WTC11 (cell line): ENCODE results near the gene NKPD1. TPM values are rescaled to one million over a fixed set of nuclear protein-coding genes. Genes with fewer than 3 reads are reported as not detected.
A peak's percentile ranks its signal among the peaks of the same experiment; 100 is the strongest.

Experiments
- ATAC-seq: fragments of 200-7000 bp; cut with Tn5 transposase; 2 replicates; pipeline ENCODE4 v1.10.0; 2021; ENCODE audit warnings: mild to moderate bottlenecking, moderate library complexity
- CTCF ChIA-PET: fragments of 300-600 bp; sonication (Branson Sonifier 250); formaldehyde crosslinking; loops from one replicate; lab custom pipeline; 2021; ENCODE audit warnings: antibody characterized with exemption; lab: Charles Lee
- POLR2A ChIA-PET: fragments of 350-600 bp; sonication (Branson Sonifier 250); formaldehyde crosslinking; loops from one replicate; lab custom pipeline; 2021; ENCODE audit warnings: antibody characterized with exemption; lab: Charles Lee
- DNase-seq: peaks from one replicate; pipeline ENCODE4 v3.0.0; 2021; ENCODE audit warnings: low spot score
- H3K27ac Mint-ChIP-seq: 2 replicates; pipeline ENCODE4 v1.8.0; 2021; ENCODE audit warnings: mixed read lengths
- H3K27me3 Mint-ChIP-seq: 2 replicates; pipeline ENCODE4 v1.8.0; 2021; ENCODE audit warnings: low read depth, mild to moderate bottlenecking, moderate library complexity, mixed read lengths
- H3K36me3 Mint-ChIP-seq: 2 replicates; pipeline ENCODE4 v1.8.0; 2021; ENCODE audit warnings: mixed read lengths
- H3K4me1 Mint-ChIP-seq: 2 replicates; pipeline ENCODE4 v1.8.0; 2022; ENCODE audit warnings: mixed read lengths
- H3K4me3 Mint-ChIP-seq: 2 replicates; pipeline ENCODE4 v1.8.0; 2021; ENCODE audit warnings: mild to moderate bottlenecking, moderate library complexity, mixed read lengths
- H3K9me3 Mint-ChIP-seq: 2 replicates; pipeline ENCODE4 v1.8.0; 2021; ENCODE audit warnings: mixed read lengths
- ARID4B ChIP-seq: sonication (generic); formaldehyde crosslinking; IDR thresholded peaks from 2 replicates; pipeline ENCODE4 v1.8.0; 2023; ENCODE audit warnings: missing genetic modification reagents, mild to moderate bottlenecking, borderline replicate concordance
- ATF3 ChIP-seq: sonication (generic); formaldehyde crosslinking; conservative IDR thresholded peaks from 2 replicates; pipeline ENCODE4 v1.8.1; 2022; ENCODE audit warnings: mild to moderate bottlenecking, missing genetic modification reagents
- CTCF ChIP-seq: fragments of 200-600 bp; IDR thresholded peaks from 2 replicates; pipeline ENCODE4 v1.8.0; 2022; ENCODE audit warnings: antibody characterized with exemption
- FOXK1 ChIP-seq: sonication (generic); formaldehyde crosslinking; IDR thresholded peaks from 2 replicates; pipeline ENCODE4 v1.8.0; 2022; ENCODE audit warnings: mild to moderate bottlenecking, moderate library complexity, missing genetic modification reagents
- FOXP1 ChIP-seq: sonication (generic); formaldehyde crosslinking; IDR thresholded peaks from 2 replicates; pipeline ENCODE4 v1.8.0; 2022; ENCODE audit warnings: missing genetic modification reagents, mild to moderate bottlenecking, moderate library complexity, borderline replicate concordance
- FOXP4 ChIP-seq: sonication (generic); formaldehyde crosslinking; IDR thresholded peaks from 2 replicates; pipeline ENCODE4 v1.8.0; 2022; ENCODE audit warnings: mild to moderate bottlenecking, missing genetic modification reagents
- MLX ChIP-seq: sonication (generic); formaldehyde crosslinking; IDR thresholded peaks from 2 replicates; pipeline ENCODE4 v1.8.1; 2023; ENCODE audit warnings: mild to moderate bottlenecking, missing genetic modification reagents, moderate library complexity
- MXD4 ChIP-seq: fragments of 250-450 bp; sonication (Bioruptor Pico); IDR thresholded peaks from 2 replicates; pipeline ENCODE4 v1.8.0; 2021; ENCODE audit warnings: mild to moderate bottlenecking, moderate library complexity, borderline replicate concordance
- NFE2L1 ChIP-seq: sonication (generic); formaldehyde crosslinking; IDR thresholded peaks from 2 replicates; pipeline ENCODE4 v1.8.1; 2023; ENCODE audit warnings: missing genetic modification reagents
- SP1 ChIP-seq: sonication (generic); formaldehyde crosslinking; conservative IDR thresholded peaks from 2 replicates; pipeline ENCODE4 v1.8.1; 2022; ENCODE audit warnings: missing genetic modification reagents
- STAT6 ChIP-seq: sonication (generic); formaldehyde crosslinking; conservative IDR thresholded peaks from 2 replicates; pipeline ENCODE4 v1.8.1; 2023; ENCODE audit warnings: mild to moderate bottlenecking, low read depth, missing genetic modification reagents, moderate library complexity
- TEAD1 ChIP-seq: sonication (generic); formaldehyde crosslinking; IDR thresholded peaks from 2 replicates; pipeline ENCODE4 v1.8.0; 2022; ENCODE audit warnings: mild to moderate bottlenecking, missing genetic modification reagents
- TEAD4 ChIP-seq: sonication (generic); formaldehyde crosslinking; IDR thresholded peaks from 2 replicates; pipeline ENCODE4 v1.8.0; 2022; ENCODE audit warnings: mild to moderate bottlenecking, missing genetic modification reagents
- ZNF138 ChIP-seq: sonication (generic); formaldehyde crosslinking; conservative IDR thresholded peaks from 2 replicates; pipeline ENCODE4 v1.8.1; 2022; ENCODE audit warnings: mild to moderate bottlenecking, moderate library complexity, missing genetic modification reagents
- total RNA-seq: library from RNA; stranded (reverse); gene quantifications from 3 replicates; pipeline ENCODE4 v1.2.3, GENCODE V29; 2021

Gene NKPD1
- total RNA-seq, 1 experiment from 2014 or later, result 0.57 TPM

- peak; percentile 46 for DNase-seq
- Mint-ChIP-seq H3K9me3 (no peaks in the 10 kb centered on the region), H3K4me1 (no peaks in the 10 kb centered on the region), H3K27me3 (peaks cover 9% of the 10 kb centered on the region; the same call in 1 of the 2 replicates), H3K36me3 (no peaks in the 10 kb centered on the region), H3K4me3 (no peak overlapping the region), H3K27ac (no peak overlapping the region)
- peak; percentile 90 for ATAC-seq
- CTCF ChIA-PET, result interaction anchor here (0.6 to 2.9 kb wide), 37 partner anchors 9 to 198 kb away, joined by 3 to 49 read pairs (median 4); partner anchors contain the start of genes BLOC1S3, NKPD1 and TRAPPC6A
- TF ChIP-seq CTCF (peak; percentile 75), FOXP1 (no peak)
- POLR2A ChIA-PET, result interaction anchor here (0.6 to 1.3 kb wide), 3 partner anchors 9 to 517 kb away, joined by 3 to 12 read pairs (median 6); partner anchors contain the start of genes BLOC1S3 and TRAPPC6A
These were observed 26.8 kb upstream of the NKPD1 start for GRCh38 chr19:45187421-45188100.

- Mint-ChIP-seq H3K4me1 (no peaks in the 10 kb centered on the region), H3K27me3 (peaks cover 9% of the 10 kb centered on the region; the same call in 1 of the 2 replicates), H3K36me3 (no peaks in the 10 kb centered on the region), H3K9me3 (no peaks in the 10 kb centered on the region), H3K27ac (peak overlapping the region; percentile 27; the same call in 1 of the 2 replicates), H3K4me3 (no peak overlapping the region)
- no peak for DNase-seq
- TF ChIP-seq FOXK1 (CRISPR knock-in tag) (no peak), SP1 (CRISPR knock-in tag) (no peak), TEAD1 (no peak), ATF3 (no peak), STAT6 (CRISPR knock-in tag) (no peak), MXD4 (CRISPR knock-in tag) (no peak), FOXP4 (no peak), TEAD4 (no peak), MLX (no peak), ARID4B (no peak), ZNF138 (CRISPR knock-in tag) (no peak), FOXP1 (no peak), NFE2L1 (CRISPR knock-in tag) (no peak)
- CTCF ChIA-PET, result interaction anchor here (0.6 to 2.9 kb wide), 36 partner anchors 8 to 197 kb away, joined by 3 to 49 read pairs (median 4); partner anchors contain the start of genes BLOC1S3, NKPD1 and TRAPPC6A
- POLR2A ChIA-PET, result interaction anchor here (0.6 to 1.3 kb wide), 3 partner anchors 8 to 516 kb away, joined by 3 to 12 read pairs (median 6); partner anchors contain the start of genes BLOC1S3 and TRAPPC6A
- no peak for ATAC-seq
These were observed 25.9 kb upstream of the NKPD1 start for GRCh38 chr19:45186509-45187334.
